Amniotic stem cell (primary cell): ENCODE measurements around the gene RNF224.
A peak's percentile ranks its signal among the peaks of the same experiment; 100 is the strongest.

ENCODE experiments used
- DNase-seq: peaks from one replicate; lab custom pipeline; 2025; lab: John Stamatoyannopoulos, UW

RNF224 gene

GRCh38 chr9:137192448-137192780, 34.9 kb upstream of the RNF224 start:
- no peak for DNase-seq

- DNase-seq: no peak
Measured at GRCh38 chr9:137192859-137193258, 34.4 kb upstream of the RNF224 start.

- no peak for DNase-seq
Measured at GRCh38 chr9:137193771-137194170, 33.5 kb upstream of the RNF224 start.

- DNase-seq: no peak
Measured at GRCh38 chr9:137194388-137194787, 32.9 kb upstream of the RNF224 start.

GRCh38 chr9:137194909-137195308, 32.4 kb upstream of the RNF224 start:
- no peak for DNase-seq

- DNase-seq: no peak
Measured at GRCh38 chr9:137195525-137196220, 31.6 kb upstream of the RNF224 start.

- no peak for DNase-seq
Measured at GRCh38 chr9:137198051-137198901, 29.0 kb upstream of the RNF224 start.

GRCh38 chr9:137198902-137199283, 28.4 kb upstream of the RNF224 start:
- DNase-seq: no peak

GRCh38 chr9:137199411-137200121, 27.7 kb upstream of the RNF224 start:
- no peak for DNase-seq

- DNase-seq: peak; percentile 96
Measured at GRCh38 chr9:137200311-137201204, 26.7 kb upstream of the RNF224 start, which contains the start of gene TPRN. Gene TPRN (minus strand): TSS chr9:137200741. CDS start chr9:137200711, 30 bp downstream.

- DNase-seq: no peak
Measured at GRCh38 chr9:137201205-137201868, 26.0 kb upstream of the RNF224 start.

GRCh38 chr9:137202966-137203365, 24.3 kb upstream of the RNF224 start:
- DNase-seq: no peak

GRCh38 chr9:137204731-137205125, 22.6 kb upstream of the RNF224 start:
- no peak for DNase-seq

- peak; percentile 68 for DNase-seq
Measured at GRCh38 chr9:137205126-137206069, 21.9 kb upstream of the RNF224 start, which contains the start of the genes NDOR1 and TMEM203. Gene NDOR1 (plus strand): TSS chr9:137205700. CDS start chr9:137205778, 78 bp downstream. Gene TMEM203 (minus strand): TSS chr9:137205648. CDS start chr9:137205414, 234 bp downstream.

GRCh38 chr9:137206602-137207001, 20.7 kb upstream of the RNF224 start:
- DNase-seq: no peak

GRCh38 chr9:137211532-137211931, 15.8 kb upstream of the RNF224 start:
- no peak for DNase-seq

- DNase-seq: no peak
Measured at GRCh38 chr9:137212520-137212919, 14.8 kb upstream of the RNF224 start.

GRCh38 chr9:137213160-137214060, 13.9 kb upstream of the RNF224 start:
- no peak for DNase-seq

GRCh38 chr9:137214620-137215019, 12.7 kb upstream of the RNF224 start:
- DNase-seq: no peak
